Ovary (tissue), 3 donors: ENCODE data around the gene MRPL18.

ENCODE experiments used
- CTCF ChIP-seq, 3 donors: fragments of 450-650 bp in 2 of 3; fragments of 200-600 bp in 1 of 3; IDR thresholded peaks; one replicate each; pipeline versions ENCODE4 v1.5.1 to v1.8.0; 2016 to 2022; ENCODE audit warnings: antibody characterized with exemption in 3 of 3, mild to moderate bottlenecking in 1 of 3
- EP300 ChIP-seq: sonication (generic); formaldehyde crosslinking; IDR thresholded peaks from one replicate; pipeline ENCODE4 v1.6.1; 2017; ENCODE audit warnings: antibody characterized with exemption
- POLR2A ChIP-seq: fragments of 450-650 bp; IDR thresholded peaks from one replicate; pipeline ENCODE4 v1.6.1; 2017; ENCODE audit warnings: antibody characterized with exemption, mild to moderate bottlenecking, moderate library complexity
- donor health status: DM: no; HTN: no; CAD: no.

- TF ChIP-seq CTCF (IDR thresholded peaks at IDR 0.05) (no peak), POLR2A (no peak), EP300 (no peak)
Measured at GRCh38 chr6:159769470-159769869, 20.8 kb upstream of the MRPL18 start.
